Measurements from ENCODE around the gene CNTN3. TPM values are rescaled to one million over a fixed set of nuclear protein-coding genes. Genes with fewer than 3 reads are reported as not detected.

CNTN3 gene
- total and polyA plus RNA-seq, 2 donors from 2014 or later = 3.8 TPM

- Histone ChIP-seq H3K27ac (ENCODE audit: low read depth in 2 of 2, low read length in 2 of 2) (no peak overlapping the region), H3K4me3 (ENCODE audit: low read length in 3 of 3) (no peak overlapping the region), H3K4me1 (ENCODE audit: control insufficient read depth in 2 of 3, insufficient read depth in 2 of 3, low read depth in 1 of 3, low read length in 3 of 3) (no peaks in the 10 kb centered on the region), H3K9ac (ENCODE audit: low read length in 3 of 3) (no peak overlapping the region), H3K27me3 (ENCODE audit: control insufficient read depth, insufficient read depth, low read length) (no peaks in the 10 kb centered on the region), H3K36me3 (ENCODE audit: control insufficient read depth in 2 of 3, insufficient read depth in 3 of 3, low read length in 3 of 3) (no peaks in the 10 kb centered on the region), H3K9me3 (ENCODE audit: control insufficient read depth in 2 of 3, insufficient read depth in 1 of 3, low read length in 3 of 3) (no peaks in the 10 kb centered on the region)
- intact Hi-C loops (cut with DNase I) = no loop called here
- FAIRE-seq (no peak), DNase-seq (no peak)
- no peak for TF ChIP-seq CTCF (IDR thresholded peaks at IDR 0.05; ENCODE audit: borderline replicate concordance, extremely low read depth, insufficient read depth)
Measured at GRCh38 chr3:74624301-74624700, 9.8 kb upstream of the CNTN3 start.

GRCh38 chr3:74623261-74623836 lies 8.9 kb upstream of the CNTN3 start:
- Histone ChIP-seq H3K9me3 (ENCODE audit: control insufficient read depth in 2 of 3, insufficient read depth in 1 of 3, low read length in 3 of 3) (no peaks in the 10 kb centered on the region), H3K4me1 (ENCODE audit: control insufficient read depth in 2 of 3, insufficient read depth in 2 of 3, low read depth in 1 of 3, low read length in 3 of 3) (no peaks in the 10 kb centered on the region), H3K36me3 (ENCODE audit: control insufficient read depth in 2 of 3, insufficient read depth in 3 of 3, low read length in 3 of 3) (no peaks in the 10 kb centered on the region), H3K9ac (ENCODE audit: low read length in 3 of 3) (no peak overlapping the region), H3K4me3 (ENCODE audit: low read length in 3 of 3) (no peak overlapping the region), H3K27ac (ENCODE audit: low read depth in 2 of 2, low read length in 2 of 2) (no peak overlapping the region), H3K27me3 (ENCODE audit: control insufficient read depth, insufficient read depth, low read length) (no peaks in the 10 kb centered on the region)
- DNase-seq (no peak), FAIRE-seq (no peak)
- no peak for TF ChIP-seq CTCF (IDR thresholded peaks at IDR 0.05; ENCODE audit: borderline replicate concordance, extremely low read depth, insufficient read depth)
- intact Hi-C loops (cut with DNase I) = no loop called here

DNA sequence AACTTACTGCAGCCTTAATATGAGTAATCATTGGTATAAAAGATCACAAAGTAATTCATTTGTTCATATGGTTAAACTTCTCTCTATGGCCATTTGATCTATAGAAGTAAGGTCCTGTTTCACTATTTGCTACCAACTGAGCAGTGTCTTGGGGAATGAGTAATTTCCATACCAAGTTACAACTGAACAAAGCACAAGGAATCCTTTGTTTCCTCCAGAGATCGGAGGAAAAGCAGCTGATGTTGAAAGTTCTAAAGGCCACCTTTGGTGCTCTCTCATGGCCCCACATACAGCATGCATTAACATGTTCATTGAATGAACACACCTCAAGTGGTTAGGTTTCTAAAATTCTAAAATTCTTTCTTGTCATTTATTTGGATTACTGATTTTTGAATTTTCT lies 7.1 kb upstream of the CNTN3 start:
- intact Hi-C loops (cut with DNase I) = no loop called here
- Histone ChIP-seq H3K27me3 (ENCODE audit: control insufficient read depth, insufficient read depth, low read length) (no peaks in the 10 kb centered on the region), H3K4me3 (ENCODE audit: low read length in 3 of 3) (no peak overlapping the region), H3K9ac (ENCODE audit: low read length in 3 of 3) (no peak overlapping the region), H3K27ac (ENCODE audit: low read depth in 2 of 2, low read length in 2 of 2) (no peak overlapping the region), H3K36me3 (ENCODE audit: control insufficient read depth in 2 of 3, insufficient read depth in 3 of 3, low read length in 3 of 3) (no peaks in the 10 kb centered on the region), H3K4me1 (ENCODE audit: control insufficient read depth in 2 of 3, insufficient read depth in 2 of 3, low read depth in 1 of 3, low read length in 3 of 3) (no peaks in the 10 kb centered on the region), H3K9me3 (ENCODE audit: control insufficient read depth in 2 of 3, insufficient read depth in 1 of 3, low read length in 3 of 3) (no peaks in the 10 kb centered on the region)
- no peak for TF ChIP-seq CTCF (IDR thresholded peaks at IDR 0.05; ENCODE audit: borderline replicate concordance, extremely low read depth, insufficient read depth)
- peak; percentile 6 for FAIRE-seq
- DNase-seq = no peak

GRCh38 chr3:74617776-74618175 lies 3.3 kb upstream of the CNTN3 start:
- Histone ChIP-seq H3K4me1 (ENCODE audit: control insufficient read depth in 2 of 3, insufficient read depth in 2 of 3, low read depth in 1 of 3, low read length in 3 of 3) (no peaks in the 10 kb centered on the region), H3K9me3 (ENCODE audit: control insufficient read depth in 2 of 3, insufficient read depth in 1 of 3, low read length in 3 of 3) (no peaks in the 10 kb centered on the region), H3K27ac (ENCODE audit: low read depth in 2 of 2, low read length in 2 of 2) (no peak overlapping the region), H3K36me3 (ENCODE audit: control insufficient read depth in 2 of 3, insufficient read depth in 3 of 3, low read length in 3 of 3) (no peaks in the 10 kb centered on the region), H3K27me3 (ENCODE audit: control insufficient read depth, insufficient read depth, low read length) (no peaks in the 10 kb centered on the region), H3K9ac (ENCODE audit: low read length in 3 of 3) (no peak overlapping the region), H3K4me3 (ENCODE audit: low read length in 3 of 3) (no peak overlapping the region)
- DNase-seq (peak in 2 of 5 donors; percentile 18 to 69), FAIRE-seq (no peak)
- TF ChIP-seq CTCF (IDR thresholded peaks at IDR 0.05; ENCODE audit: borderline replicate concordance, extremely low read depth, insufficient read depth) = no peak
- intact Hi-C loops (cut with DNase I) = no loop called here

All from kidney (tissue), 14 donors.